Loucy (cell line): ENCODE data around the gene RAB31.

Experiments
- EZH2phosphoT487 ChIP-seq: fragments of 200-600 bp; IDR thresholded peaks from 2 replicates; pipeline ENCODE4 v1.6.1; 2018; ENCODE audit warnings: antibody characterized with exemption, mild to moderate bottlenecking, moderate library complexity, borderline replicate concordance
- TF ChIP-seq, protein P1 (sequence below): fragments of 200-600 bp; sonication (generic); conservative IDR thresholded peaks from 2 replicates; pipeline ENCODE4 v1.5.1; 2014; ENCODE audit warnings: mild to moderate bottlenecking, antibody characterized with exemption, low read length

DNA sequence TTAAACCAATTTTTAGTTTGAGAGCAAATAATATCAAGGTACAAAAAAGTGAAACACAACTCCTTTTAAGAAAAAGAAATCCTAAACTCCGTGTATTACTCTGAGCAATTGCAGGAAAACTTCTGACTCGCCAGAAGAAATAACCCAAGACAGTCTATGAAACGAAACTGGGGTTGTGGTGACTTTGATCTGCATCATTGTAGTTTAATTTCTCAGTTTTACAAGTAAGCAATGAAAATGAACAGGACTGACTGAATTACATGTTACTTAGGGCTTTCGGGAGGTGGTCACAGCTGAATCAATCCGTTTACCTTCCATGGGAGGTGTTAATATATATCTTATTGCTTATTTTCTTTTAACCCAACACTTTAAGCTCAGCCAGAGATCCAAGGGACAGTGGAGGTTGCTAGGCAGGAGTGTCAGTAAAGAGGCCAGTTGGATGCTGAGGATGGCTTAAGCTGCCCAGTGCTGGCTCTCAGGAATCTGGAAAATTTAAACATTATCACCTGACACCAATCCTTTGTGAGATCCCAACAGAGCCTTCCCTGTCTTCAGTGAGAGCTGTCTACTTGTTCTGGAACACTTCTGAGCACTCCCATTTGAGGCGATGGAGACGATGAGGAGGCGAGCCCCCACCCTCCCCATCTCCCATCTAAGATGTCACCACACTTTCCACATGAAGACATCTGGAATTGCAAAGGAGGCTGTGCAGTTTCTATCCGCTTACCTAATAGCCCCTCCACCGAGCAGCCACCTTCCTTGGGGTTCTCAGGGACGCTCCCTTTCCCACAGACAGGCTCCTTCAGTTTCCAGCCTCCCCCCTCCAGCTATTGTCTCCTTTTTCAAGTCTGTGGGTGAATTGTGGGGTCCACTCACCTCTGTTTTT is 3.6 kb upstream of the RAB31 start:
- TF ChIP-seq, protein P1, sequence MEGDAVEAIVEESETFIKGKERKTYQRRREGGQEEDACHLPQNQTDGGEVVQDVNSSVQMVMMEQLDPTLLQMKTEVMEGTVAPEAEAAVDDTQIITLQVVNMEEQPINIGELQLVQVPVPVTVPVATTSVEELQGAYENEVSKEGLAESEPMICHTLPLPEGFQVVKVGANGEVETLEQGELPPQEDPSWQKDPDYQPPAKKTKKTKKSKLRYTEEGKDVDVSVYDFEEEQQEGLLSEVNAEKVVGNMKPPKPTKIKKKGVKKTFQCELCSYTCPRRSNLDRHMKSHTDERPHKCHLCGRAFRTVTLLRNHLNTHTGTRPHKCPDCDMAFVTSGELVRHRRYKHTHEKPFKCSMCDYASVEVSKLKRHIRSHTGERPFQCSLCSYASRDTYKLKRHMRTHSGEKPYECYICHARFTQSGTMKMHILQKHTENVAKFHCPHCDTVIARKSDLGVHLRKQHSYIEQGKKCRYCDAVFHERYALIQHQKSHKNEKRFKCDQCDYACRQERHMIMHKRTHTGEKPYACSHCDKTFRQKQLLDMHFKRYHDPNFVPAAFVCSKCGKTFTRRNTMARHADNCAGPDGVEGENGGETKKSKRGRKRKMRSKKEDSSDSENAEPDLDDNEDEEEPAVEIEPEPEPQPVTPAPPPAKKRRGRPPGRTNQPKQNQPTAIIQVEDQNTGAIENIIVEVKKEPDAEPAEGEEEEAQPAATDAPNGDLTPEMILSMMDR, result no peak
- no peak for TF ChIP-seq EZH2phosphoT487
